ENCODE measurements around the gene ST6GAL2. TPM values are rescaled to one million over a fixed set of nuclear protein-coding genes. Genes with fewer than 3 reads are reported as not detected.

Gene ST6GAL2
- total RNA-seq, 2 experiments from 2014 or later = not detected

GRCh38 chr2:106828119-106828518, 57.8 kb downstream of the ST6GAL2 start:
- Mint-ChIP-seq H3K36me3 (no peaks in the 10 kb centered on the region), H3K4me1 (no peaks in the 10 kb centered on the region), H3K27ac (no peak overlapping the region), H3K27me3 (no peaks in the 10 kb centered on the region), H3K9me3 (ENCODE audit: low read depth) (no peaks in the 10 kb centered on the region), H3K4me3 (no peak overlapping the region)
- CTCF ChIA-PET = no interaction called here
- ATAC-seq (no peak), DNase-seq (no peak)

- H3K27me3 Mint-ChIP-seq = no peaks in the 10 kb centered on the region
These were observed 58.8 kb downstream of the ST6GAL2 start for GRCh38 chr2:106827158-106827557.

GRCh38 chr2:106825161-106825560, 60.8 kb downstream of the ST6GAL2 start:
- DNase-seq = no peak
- CTCF ChIA-PET = no interaction called here
- Mint-ChIP-seq H3K9me3 (ENCODE audit: low read depth) (no peaks in the 10 kb centered on the region), H3K4me3 (no peak overlapping the region), H3K36me3 (no peaks in the 10 kb centered on the region), H3K4me1 (no peaks in the 10 kb centered on the region), H3K27me3 (peaks cover 2% of the 10 kb centered on the region), H3K27ac (no peak overlapping the region)
- ATAC-seq = no peak

More at GRCh38 chr2:106827158-106827557, 58.8 kb downstream of the ST6GAL2 start:
- no peak for ATAC-seq
- DNase-seq = no peak
- Mint-ChIP-seq H3K9me3 (ENCODE audit: low read depth) (no peaks in the 10 kb centered on the region), H3K27ac (no peak overlapping the region), H3K36me3 (no peaks in the 10 kb centered on the region), H3K4me1 (no peaks in the 10 kb centered on the region), H3K4me3 (no peak overlapping the region)
- CTCF ChIA-PET = no interaction called here

- H3K9me3 Mint-ChIP-seq (ENCODE audit: low read depth) = no peaks in the 10 kb centered on the region
- CTCF ChIA-PET = no interaction called here
- no peaks in the 10 kb centered on the region for H3K36me3 Mint-ChIP-seq
- H3K4me3 Mint-ChIP-seq = no peak overlapping the region
- H3K4me1 Mint-ChIP-seq = no peaks in the 10 kb centered on the region
- no peak overlapping the region for H3K27ac Mint-ChIP-seq
- no peak for DNase-seq
- ATAC-seq = no peak
- H3K27me3 Mint-ChIP-seq = peaks cover 2% of the 10 kb centered on the region
These were observed 69.0 kb downstream of the ST6GAL2 start for GRCh38 chr2:106816974-106817373.

- Mint-ChIP-seq H3K4me1 (no peaks in the 10 kb centered on the region), H3K36me3 (no peaks in the 10 kb centered on the region), H3K9me3 (ENCODE audit: low read depth) (no peaks in the 10 kb centered on the region), H3K27ac (no peak overlapping the region), H3K27me3 (no peaks in the 10 kb centered on the region), H3K4me3 (no peak overlapping the region)
- CTCF ChIA-PET = no interaction called here
- no peak for ATAC-seq
- DNase-seq = no peak
These were observed 73.1 kb downstream of the ST6GAL2 start for GRCh38 chr2:106812841-106813240.

GRCh38 chr2:106812383-106812782, 73.6 kb downstream of the ST6GAL2 start:
- H3K36me3 Mint-ChIP-seq = no peaks in the 10 kb centered on the region
- H3K4me3 Mint-ChIP-seq = no peak overlapping the region
- DNase-seq = no peak
- CTCF ChIA-PET = no interaction called here
- H3K27ac Mint-ChIP-seq = no peak overlapping the region
- no peak for ATAC-seq
- H3K4me1 Mint-ChIP-seq = no peaks in the 10 kb centered on the region
- no peaks in the 10 kb centered on the region for H3K27me3 Mint-ChIP-seq
- H3K9me3 Mint-ChIP-seq (ENCODE audit: low read depth) = no peaks in the 10 kb centered on the region

- Mint-ChIP-seq H3K27ac (no peak overlapping the region), H3K36me3 (no peaks in the 10 kb centered on the region), H3K4me1 (no peaks in the 10 kb centered on the region), H3K4me3 (no peak overlapping the region), H3K27me3 (no peaks in the 10 kb centered on the region), H3K9me3 (ENCODE audit: low read depth) (no peaks in the 10 kb centered on the region)
- DNase-seq = no peak
- CTCF ChIA-PET = no interaction called here
- no peak for ATAC-seq
These were observed 80.3 kb downstream of the ST6GAL2 start for GRCh38 chr2:106805716-106806115.

GRCh38 chr2:106804161-106804560, 81.8 kb downstream of the ST6GAL2 start:
- no peak overlapping the region for H3K4me3 Mint-ChIP-seq
- H3K27me3 Mint-ChIP-seq = no peaks in the 10 kb centered on the region
- H3K27ac Mint-ChIP-seq = no peak overlapping the region
- ATAC-seq = no peak
- H3K9me3 Mint-ChIP-seq (ENCODE audit: low read depth) = no peaks in the 10 kb centered on the region
- CTCF ChIA-PET = no interaction called here
- H3K4me1 Mint-ChIP-seq = no peaks in the 10 kb centered on the region
- no peaks in the 10 kb centered on the region for H3K36me3 Mint-ChIP-seq
- no peak for DNase-seq

- DNase-seq (no peak), ATAC-seq (no peak)
- Mint-ChIP-seq H3K4me1 (no peaks in the 10 kb centered on the region), H3K27ac (no peak overlapping the region), H3K36me3 (no peaks in the 10 kb centered on the region), H3K4me3 (no peak overlapping the region), H3K9me3 (ENCODE audit: low read depth) (no peaks in the 10 kb centered on the region), H3K27me3 (no peaks in the 10 kb centered on the region)
- CTCF ChIA-PET = no interaction called here
These were observed 84.9 kb downstream of the ST6GAL2 start for GRCh38 chr2:106800976-106801655.

GRCh38 chr2:106800180-106800579, 85.8 kb downstream of the ST6GAL2 start:
- no peak overlapping the region for H3K4me3 Mint-ChIP-seq
- H3K36me3 Mint-ChIP-seq = no peaks in the 10 kb centered on the region
- CTCF ChIA-PET = no interaction called here
- no peaks in the 10 kb centered on the region for H3K9me3 Mint-ChIP-seq (ENCODE audit: low read depth)
- no peak for DNase-seq
- H3K27me3 Mint-ChIP-seq = no peaks in the 10 kb centered on the region
- H3K27ac Mint-ChIP-seq = no peak overlapping the region
- no peaks in the 10 kb centered on the region for H3K4me1 Mint-ChIP-seq
- no peak for ATAC-seq

GRCh38 chr2:106798826-106799552, 87.0 kb downstream of the ST6GAL2 start:
- no peaks in the 10 kb centered on the region for H3K4me1 Mint-ChIP-seq
- CTCF ChIA-PET = no interaction called here
- H3K27ac Mint-ChIP-seq = no peak overlapping the region
- no peaks in the 10 kb centered on the region for H3K9me3 Mint-ChIP-seq (ENCODE audit: low read depth)
- DNase-seq = no peak
- no peak for ATAC-seq
- H3K4me3 Mint-ChIP-seq = no peak overlapping the region
- no peaks in the 10 kb centered on the region for H3K36me3 Mint-ChIP-seq
- H3K27me3 Mint-ChIP-seq = no peaks in the 10 kb centered on the region

- no peak for DNase-seq
- Mint-ChIP-seq H3K4me1 (no peaks in the 10 kb centered on the region), H3K27me3 (no peaks in the 10 kb centered on the region), H3K27ac (no peak overlapping the region), H3K4me3 (no peak overlapping the region), H3K36me3 (no peaks in the 10 kb centered on the region), H3K9me3 (ENCODE audit: low read depth) (peaks cover 2% of the 10 kb centered on the region)
- CTCF ChIA-PET = no interaction called here
- no peak for ATAC-seq
These were observed 88.5 kb downstream of the ST6GAL2 start for GRCh38 chr2:106797494-106797893.

- Mint-ChIP-seq H3K4me3 (no peak overlapping the region), H3K9me3 (ENCODE audit: low read depth) (peaks cover 2% of the 10 kb centered on the region), H3K36me3 (no peaks in the 10 kb centered on the region), H3K4me1 (no peaks in the 10 kb centered on the region), H3K27me3 (no peaks in the 10 kb centered on the region), H3K27ac (no peak overlapping the region)
- DNase-seq (no peak), ATAC-seq (no peak)
- CTCF ChIA-PET = no interaction called here
These were observed 93.3 kb downstream of the ST6GAL2 start for GRCh38 chr2:106792671-106793070.

GRCh38 chr2:106789185-106789584, 96.8 kb downstream of the ST6GAL2 start:
- no peak overlapping the region for H3K4me3 Mint-ChIP-seq
- ATAC-seq (no peak), DNase-seq (no peak)
- no peaks in the 10 kb centered on the region for H3K4me1 Mint-ChIP-seq
- H3K27ac Mint-ChIP-seq = no peak overlapping the region
- H3K36me3 Mint-ChIP-seq = no peaks in the 10 kb centered on the region
- CTCF ChIA-PET = no interaction called here
- H3K27me3 Mint-ChIP-seq = no peaks in the 10 kb centered on the region
- peaks cover 2% of the 10 kb centered on the region for H3K9me3 Mint-ChIP-seq (ENCODE audit: low read depth)

Data from activated CD8-positive, alpha-beta memory T cell treated with anti-CD3 and anti-CD28 coated beads, Interleukin-2, amount 10 ng/mL, durations not matched to agents 7 days and 5 days (primary cell).